Mesenchymal stem cell (in vitro differentiated cells and primary cell): ENCODE data around the gene TRPM3.
A peak's percentile ranks its signal among the peaks of the same experiment; 100 is the strongest.

Source experiments
- DNase-seq: peaks from one replicate; pipeline ENCODE4 v3.0.0-alpha.2; 2013
- H2AFZ ChIP-seq: one replicate; pipeline ENCODE4 v1.6.1; 2013; ENCODE audit warnings: low read depth, mild to moderate bottlenecking, control low read depth, inconsistent platforms, low read length, moderate library complexity
- H2AK5ac ChIP-seq: 2 replicates; pipeline ENCODE4 v1.6.1; 2013; ENCODE audit warnings: low read length, moderate library complexity, mild to moderate bottlenecking, inconsistent platforms; ENCODE audit not compliant: severe bottlenecking
- H2BK120ac ChIP-seq: one replicate; pipeline ENCODE4 v1.6.1; 2013; ENCODE audit warnings: low read depth, mild to moderate bottlenecking, inconsistent platforms, low read length, moderate library complexity
- H2BK12ac ChIP-seq, 2 experiments: one replicate each; pipeline ENCODE4 v1.6.1; 2013; ENCODE audit warnings: inconsistent platforms in 2 of 2, low read length in 2 of 2, mild to moderate bottlenecking in 2 of 2, moderate library complexity in 2 of 2, control low read depth in 1 of 2
- H2BK15ac ChIP-seq: one replicate; pipeline ENCODE4 v1.6.1; 2013; ENCODE audit warnings: mild to moderate bottlenecking, low read depth, inconsistent platforms; ENCODE audit not compliant: poor library complexity, severe bottlenecking
- H2BK5ac ChIP-seq: 2 replicates; pipeline ENCODE4 v1.6.1; 2013; ENCODE audit warnings: low read depth, mild to moderate bottlenecking, low read length, control low read depth, inconsistent platforms; ENCODE audit not compliant: poor library complexity, severe bottlenecking
- H3K14ac ChIP-seq, 2 experiments: one replicate each; pipeline ENCODE4 v1.6.1; 2013; ENCODE audit warnings: inconsistent platforms in 2 of 2, low read length in 2 of 2, control low read depth in 1 of 2, mild to moderate bottlenecking in 1 of 2, moderate library complexity in 1 of 2
- H3K18ac ChIP-seq, 2 experiments: one replicate each; pipeline ENCODE4 v1.6.1; 2013; ENCODE audit warnings: inconsistent platforms in 2 of 2, low read length in 2 of 2, control low read depth in 1 of 2, low read depth in 1 of 2, mild to moderate bottlenecking in 1 of 2
- H3K23ac ChIP-seq, 2 experiments: one replicate each; pipeline ENCODE4 v1.6.1; 2013; ENCODE audit warnings: inconsistent platforms in 2 of 2, low read length in 2 of 2, mild to moderate bottlenecking in 2 of 2, moderate library complexity in 2 of 2, control low read depth in 1 of 2
- H3K27ac ChIP-seq: 2 replicates; pipeline ENCODE4 v1.5.1; 2013; ENCODE audit warnings: mild to moderate bottlenecking, moderate library complexity, low read length, control low read depth, inconsistent platforms; ENCODE audit not compliant: poor library complexity, severe bottlenecking
- H3K27me3 ChIP-seq, 2 experiments: 2 replicates each; pipeline versions ENCODE4 v1.6.1 to v1.7.0; 2013; ENCODE audit warnings: low read length in 2 of 2, mild to moderate bottlenecking in 2 of 2, moderate library complexity in 2 of 2, control low read depth in 1 of 2, inconsistent platforms in 1 of 2; ENCODE audit not compliant: control insufficient read depth in 1 of 2, insufficient read depth in 1 of 2
- H3K36me3 ChIP-seq, 2 experiments: 2 replicates each; pipeline versions ENCODE4 v1.6.1 to v1.7.0; 2013; ENCODE audit warnings: low read length in 2 of 2, control low read depth in 1 of 2, inconsistent platforms in 1 of 2, low read depth in 1 of 2, mild to moderate bottlenecking in 1 of 2; ENCODE audit not compliant: insufficient read depth in 2 of 2, control insufficient read depth in 1 of 2
- H3K4ac ChIP-seq, 2 experiments: one replicate each; pipeline ENCODE4 v1.6.1; 2013; ENCODE audit warnings: inconsistent platforms in 2 of 2, low read length in 2 of 2, mild to moderate bottlenecking in 2 of 2, moderate library complexity in 2 of 2, control low read depth in 1 of 2, low read depth in 1 of 2
- H3K4me1 ChIP-seq: 2 replicates; pipeline ENCODE4 v1.6.1; 2013; ENCODE audit warnings: low read depth, low read length, control low read depth; ENCODE audit not compliant: control insufficient read depth, insufficient read depth
- H3K4me2 ChIP-seq: 2 replicates; pipeline ENCODE4 v1.6.1; 2013; ENCODE audit warnings: low read length, mild to moderate bottlenecking, inconsistent platforms; ENCODE audit not compliant: poor library complexity, severe bottlenecking
- H3K4me3 ChIP-seq, 2 experiments: 2 replicates each; pipeline versions ENCODE4 v1.5.1 to v1.7.0; 2013; ENCODE audit warnings: low read length in 2 of 2, mild to moderate bottlenecking in 2 of 2, control low read depth in 1 of 2, low read depth in 1 of 2; ENCODE audit not compliant: insufficient read depth in 1 of 2
- H3K79me1 ChIP-seq: replicated peaks from 2 replicates; pipeline ENCODE4 v1.6.1; 2013; ENCODE audit warnings: mild to moderate bottlenecking, control low read depth, low read length, inconsistent platforms; ENCODE audit not compliant: poor library complexity, severe bottlenecking
- H3K9ac ChIP-seq: 2 replicates; pipeline ENCODE4 v1.7.0; 2013; ENCODE audit warnings: mild to moderate bottlenecking, low read length, moderate library complexity
- H3K9me3 ChIP-seq: 2 replicates; pipeline ENCODE4 v1.7.0; 2013; ENCODE audit warnings: mild to moderate bottlenecking, low read length; ENCODE audit not compliant: control insufficient read depth
- H4K8ac ChIP-seq: one replicate; pipeline ENCODE4 v1.6.1; 2013; ENCODE audit warnings: inconsistent platforms, mild to moderate bottlenecking, low read length, moderate library complexity
- H4K91ac ChIP-seq: one replicate; pipeline ENCODE4 v1.6.1; 2013; ENCODE audit warnings: mild to moderate bottlenecking, low read length, inconsistent platforms
- WGBS: methylation state at CpG from one replicate; pipeline ENCODE4 v1.1.7; 2013; ENCODE audit warnings: mixed read lengths; 5-methylcytosine and 5-hydroxymethylcytosine counted together

TRPM3 gene

DNA sequence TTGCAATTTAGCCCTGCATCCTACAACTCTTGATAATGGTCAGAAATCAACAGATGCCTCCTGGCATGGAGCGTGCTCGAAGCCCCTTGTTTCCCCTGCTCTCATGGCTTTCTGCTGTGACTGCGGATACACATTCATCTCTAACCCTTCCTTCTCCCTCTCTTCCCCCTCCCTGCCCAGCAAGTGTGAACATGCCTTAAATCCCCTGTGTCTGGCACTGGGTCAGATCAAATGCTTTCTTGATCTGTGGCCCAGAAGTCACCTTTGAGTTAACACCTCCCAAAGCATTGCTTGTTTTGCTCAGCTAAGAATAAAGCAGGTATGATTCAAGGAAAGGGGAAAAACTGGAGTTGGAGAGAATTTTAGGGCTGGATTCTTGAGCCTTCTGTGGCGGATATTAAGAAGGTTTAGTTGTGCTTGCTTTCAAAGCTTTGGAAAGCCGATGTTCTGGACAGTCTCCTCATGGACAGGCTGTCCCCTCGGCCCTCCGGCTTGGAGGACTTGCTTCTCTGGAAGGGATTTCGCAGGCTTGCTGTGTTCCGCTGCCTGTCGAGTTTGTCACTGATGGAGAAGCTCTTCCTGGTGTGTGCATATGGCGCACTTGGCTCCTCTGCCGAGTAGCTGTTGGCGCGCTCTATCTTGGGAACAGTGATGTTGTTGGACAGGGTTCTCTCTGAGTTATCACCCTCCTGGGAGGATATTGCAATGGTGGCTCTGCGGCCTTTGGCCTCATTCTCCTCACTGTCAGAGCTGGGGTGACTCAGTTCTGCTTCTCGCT, 585.7 kb downstream of the TRPM3 start:
- WGBS: 90% methylated on average over 16 of the region's 16 CpGs

DNA sequence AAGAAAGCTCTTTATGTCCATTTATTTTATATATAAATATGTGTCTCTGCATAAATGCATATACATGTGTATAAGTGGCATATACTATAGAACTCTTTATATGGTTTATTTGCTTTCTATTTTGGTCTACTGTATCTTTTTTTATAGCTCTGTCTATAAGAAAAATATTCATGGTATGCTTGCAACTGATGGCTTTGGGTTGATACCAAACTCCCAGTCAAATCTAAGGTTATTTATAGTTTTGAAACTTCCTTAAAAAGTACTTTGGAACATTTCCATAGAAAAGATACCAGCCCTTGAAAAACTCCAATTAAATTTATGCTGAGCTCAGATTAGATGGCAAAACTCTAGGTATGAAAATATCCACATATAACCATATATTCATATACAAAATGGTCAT, 587.0 kb downstream of the TRPM3 start:
- no peaks in the 10 kb centered on the region for H3K79me1 ChIP-seq
- H2AFZ ChIP-seq: no peak overlapping the region
- H3K14ac ChIP-seq: no peak overlapping the region
- H2BK12ac ChIP-seq: no peak overlapping the region
- H2BK15ac ChIP-seq: no peak overlapping the region
- H3K23ac ChIP-seq: no peak overlapping the region
- no peaks in the 10 kb centered on the region for H3K9me3 ChIP-seq
- H3K4me2 ChIP-seq: no peak overlapping the region
- no peak overlapping the region for H3K4me3 ChIP-seq
- H2BK5ac ChIP-seq: no peak overlapping the region
- no peak overlapping the region for H3K27ac ChIP-seq
- no peak overlapping the region for H4K8ac ChIP-seq
- H3K18ac ChIP-seq: no peak overlapping the region
- no peak overlapping the region for H2BK120ac ChIP-seq
- H3K36me3 ChIP-seq: no peaks in the 10 kb centered on the region
- no peak overlapping the region for H2AK5ac ChIP-seq
- H3K4ac ChIP-seq: no peak overlapping the region
- no peak overlapping the region for H4K91ac ChIP-seq
- H3K4me1 ChIP-seq: no peaks in the 10 kb centered on the region
- H3K9ac ChIP-seq: no peak overlapping the region
- no peak for DNase-seq
- H3K27me3 ChIP-seq: no peaks in the 10 kb centered on the region

More for the DNA sequence above, 585.7 kb downstream of the TRPM3 start:
- no peaks in the 10 kb centered on the region for H3K9me3 ChIP-seq
- H3K27ac ChIP-seq: no peak overlapping the region
- no peak overlapping the region for H4K8ac ChIP-seq
- no peak overlapping the region for H3K18ac ChIP-seq
- no peaks in the 10 kb centered on the region for H3K79me1 ChIP-seq
- H3K36me3 ChIP-seq: no peaks in the 10 kb centered on the region
- H4K91ac ChIP-seq: no peak overlapping the region
- no peak overlapping the region for H3K4ac ChIP-seq
- no peak overlapping the region for H3K4me2 ChIP-seq
- H2AK5ac ChIP-seq: no peak overlapping the region
- H2BK5ac ChIP-seq: no peak overlapping the region
- no peak overlapping the region for H3K14ac ChIP-seq
- H2BK15ac ChIP-seq: no peak overlapping the region
- no peak overlapping the region for H3K9ac ChIP-seq
- no peak overlapping the region for H3K4me3 ChIP-seq
- no peak overlapping the region for H2BK120ac ChIP-seq
- H3K4me1 ChIP-seq: no peaks in the 10 kb centered on the region
- no peak for DNase-seq
- no peak overlapping the region for H2AFZ ChIP-seq
- H3K27me3 ChIP-seq: no peaks in the 10 kb centered on the region
- no peak overlapping the region for H3K23ac ChIP-seq
- H2BK12ac ChIP-seq: peak overlapping the region in 1 of 2 experiments; percentile 15

- H3K14ac ChIP-seq: no peak overlapping the region
- H3K36me3 ChIP-seq: no peaks in the 10 kb centered on the region
- H2BK120ac ChIP-seq: no peak overlapping the region
- H3K23ac ChIP-seq: no peak overlapping the region
- H3K27me3 ChIP-seq: no peaks in the 10 kb centered on the region
- H3K9ac ChIP-seq: no peak overlapping the region
- no peak overlapping the region for H2BK5ac ChIP-seq
- WGBS: 71% methylated on average over 4 of the region's 4 CpGs
- H3K18ac ChIP-seq: no peak overlapping the region
- H3K4me1 ChIP-seq: no peaks in the 10 kb centered on the region
- DNase-seq: no peak
- no peak overlapping the region for H4K8ac ChIP-seq
- no peak overlapping the region for H3K4me2 ChIP-seq
- H2BK15ac ChIP-seq: no peak overlapping the region
- no peak overlapping the region for H3K4me3 ChIP-seq
- no peaks in the 10 kb centered on the region for H3K79me1 ChIP-seq
- H2AK5ac ChIP-seq: no peak overlapping the region
- H3K4ac ChIP-seq: no peak overlapping the region
- H2BK12ac ChIP-seq: no peak overlapping the region
- no peaks in the 10 kb centered on the region for H3K9me3 ChIP-seq
- H3K27ac ChIP-seq: no peak overlapping the region
- no peak overlapping the region for H2AFZ ChIP-seq
- H4K91ac ChIP-seq: no peak overlapping the region
Measured at GRCh38 chr9:70534061-70534460, 587.4 kb downstream of the TRPM3 start.

- no peak overlapping the region for H3K18ac ChIP-seq
- H2BK120ac ChIP-seq: no peak overlapping the region
- no peak overlapping the region for H4K8ac ChIP-seq
- 48% methylated on average over 5 of the region's 5 CpGs for WGBS
- no peaks in the 10 kb centered on the region for H3K4me1 ChIP-seq
- H2BK15ac ChIP-seq: no peak overlapping the region
- no peak overlapping the region for H2BK5ac ChIP-seq
- H3K4me2 ChIP-seq: no peak overlapping the region
- H3K14ac ChIP-seq: no peak overlapping the region
- no peak overlapping the region for H2AFZ ChIP-seq
- H3K23ac ChIP-seq: no peak overlapping the region
- H3K4me3 ChIP-seq: no peak overlapping the region
- no peak for DNase-seq
- H3K4ac ChIP-seq: no peak overlapping the region
- H2AK5ac ChIP-seq: no peak overlapping the region
- no peak overlapping the region for H2BK12ac ChIP-seq
- H3K36me3 ChIP-seq: no peaks in the 10 kb centered on the region
- no peaks in the 10 kb centered on the region for H3K79me1 ChIP-seq
- H3K9ac ChIP-seq: no peak overlapping the region
- H3K27ac ChIP-seq: no peak overlapping the region
- no peaks in the 10 kb centered on the region for H3K9me3 ChIP-seq
- no peak overlapping the region for H4K91ac ChIP-seq
- H3K27me3 ChIP-seq: no peaks in the 10 kb centered on the region
Measured at GRCh38 chr9:70533492-70533891, 587.9 kb downstream of the TRPM3 start.
